Measurements from ENCODE around the gene PRPF6. TPM values are rescaled to one million over a fixed set of nuclear protein-coding genes. Genes with fewer than 3 reads are reported as not detected.

The PRPF6 gene
- total and polyA plus RNA-seq, 2 of the 13 experiments (the other 11 are each of a cell fraction or from before 2014, with no cell fraction given), result 63.7 to 101 TPM

GRCh38 chr20:63950701-63951397, 30.1 kb upstream of the PRPF6 start (continued):
- TF ChIP-seq FOXM1 (CRISPR knock-in tag; IDR thresholded peaks at IDR 0.05) (no peak), HDAC1 (CRISPR knock-in tag; IDR thresholded peaks at IDR 0.05) (no peak), CEBPG (CRISPR knock-in tag; IDR thresholded peaks at IDR 0.05) (no peak), ZNF556 (CRISPR knock-in tag; IDR thresholded peaks at IDR 0.05; ENCODE audit: borderline replicate concordance) (0 out of 2 replicates have a peak, but pooled peaks have one; percentile 52), UBTF (CRISPR knock-in tag; IDR thresholded peaks at IDR 0.05) (peak; percentile 48; the same call in 1 of the 2 replicates), RCOR2 (CRISPR knock-in tag; IDR thresholded peaks at IDR 0.05) (no peak), SOX13 (IDR thresholded peaks at IDR 0.05) (no peak), SOX13 (CRISPR knock-in tag; conservative IDR thresholded peaks at IDR 0.05 in 1 of 2, IDR thresholded peaks at IDR 0.05 in 1 of 2) (no peak), ZFP41 (CRISPR knock-in tag; IDR thresholded peaks at IDR 0.05; ENCODE audit: borderline replicate concordance) (peak; percentile 34; the same call in 1 of the 2 replicates), NRL (CRISPR knock-in tag; IDR thresholded peaks at IDR 0.05; ENCODE audit: borderline replicate concordance) (0 out of 2 replicates have a peak, but pooled peaks have one; percentile 19), HBP1 (CRISPR knock-in tag; IDR thresholded peaks at IDR 0.05; ENCODE audit: low read depth) (no peak), ZFX (CRISPR knock-in tag; IDR thresholded peaks at IDR 0.05; ENCODE audit: low read depth) (0 out of 2 replicates have a peak, but pooled peaks have one; percentile 37), ZNF501 (CRISPR knock-in tag; IDR thresholded peaks at IDR 0.05) (0 out of 2 replicates have a peak, but pooled peaks have one; percentile 23), ZNF572 (CRISPR knock-in tag; IDR thresholded peaks at IDR 0.05) (no peak), NFAT5 (CRISPR knock-in tag; IDR thresholded peaks at IDR 0.05) (0 out of 2 replicates have a peak, but pooled peaks have one; percentile 11), SNRNP70 (IDR thresholded peaks at IDR 0.05; ENCODE audit: low read depth, low read length) (no peak), NFE2L1 (CRISPR knock-in tag; IDR thresholded peaks at IDR 0.05; ENCODE audit: borderline replicate concordance) (0 out of 2 replicates have a peak, but pooled peaks have one; percentile 69), RBFOX2 (IDR thresholded peaks at IDR 0.05; ENCODE audit: low read depth, low read length) (peak; percentile 45; the same call in 1 of the 2 replicates), ZNF550 (CRISPR knock-in tag; IDR thresholded peaks at IDR 0.05; ENCODE audit: borderline replicate concordance) (peak; percentile 67; the same call in 1 of the 2 replicates), ZNF883 (CRISPR knock-in tag; IDR thresholded peaks at IDR 0.05; ENCODE audit: not compliant biosample characterization) (peak; percentile 30), ZKSCAN5 (CRISPR knock-in tag; IDR thresholded peaks at IDR 0.05) (no peak)

All from HepG2 (cell line).